Kidney (tissue), 14 donors: ENCODE data around the gene CTNND2. TPM values are rescaled to one million over a fixed set of nuclear protein-coding genes. Genes with fewer than 3 reads are reported as not detected.
A peak's percentile ranks its signal among the peaks of the same experiment; 100 is the strongest.

ENCODE experiments used
- DNase-seq, 5 donors: peaks; one replicate each; pipeline ENCODE4 v3.0.0-alpha.2; 2013 to 2020
- FAIRE-seq: peaks from 2 replicates; lab custom pipeline; 2012; peaks lifted over from hg19 to GRCh38; lab: Jason Lieb, UNC
- H3K27ac ChIP-seq, 2 donors: one replicate each; pipeline ENCODE4 v1.7.0; 2013; ENCODE audit warnings: low read depth in 2 of 2, low read length in 2 of 2, inconsistent platforms in 1 of 2
- H3K27me3 ChIP-seq: one replicate; pipeline ENCODE4 v1.7.1; 2013; ENCODE audit warnings: low read length, inconsistent platforms; ENCODE audit not compliant: control insufficient read depth, insufficient read depth
- H3K36me3 ChIP-seq, 3 donors: one replicate each; pipeline versions ENCODE4 v1.7.0 to v1.7.1; 2013; ENCODE audit warnings: low read length in 3 of 3, control low read depth in 1 of 3, inconsistent platforms in 1 of 3; ENCODE audit not compliant: insufficient read depth in 3 of 3, control insufficient read depth in 2 of 3
- H3K4me1 ChIP-seq, 3 donors: one replicate each; pipeline versions ENCODE4 v1.7.0 to v1.7.1; 2013; ENCODE audit warnings: low read length in 3 of 3, inconsistent platforms in 1 of 3, low read depth in 1 of 3; ENCODE audit not compliant: control insufficient read depth in 2 of 3, insufficient read depth in 2 of 3
- H3K4me3 ChIP-seq, 3 donors: one replicate each; pipeline versions ENCODE4 v1.7.0 to v1.8.1; 2013; ENCODE audit warnings: low read length in 3 of 3, control low read depth in 1 of 3, inconsistent platforms in 1 of 3
- H3K9ac ChIP-seq, 3 donors: one replicate each; pipeline versions ENCODE4 v1.7.0 to v1.7.1; 2013; ENCODE audit warnings: low read length in 3 of 3, control low read depth in 1 of 3, inconsistent platforms in 1 of 3
- H3K9me3 ChIP-seq, 3 donors: one replicate each; pipeline versions ENCODE4 v1.7.0 to v1.7.1; 2013; ENCODE audit warnings: low read length in 3 of 3, control low read depth in 1 of 3, inconsistent platforms in 1 of 3; ENCODE audit not compliant: control insufficient read depth in 2 of 3, insufficient read depth in 1 of 3
- intact Hi-C: fragments of 100-400 bp; cut with DNase I; formaldehyde crosslinking; loops from one replicate; pipeline ENCODE4 v1.11.1; 2022
- polyA plus RNA-seq: library from polyadenylated mRNA; stranded (reverse); fragments of 350-450 nt; fragmentation: Illumina TruSeq; extraction: RNeasy Lipid Tissue Mini Kit (QIAGEN cat#74804); gene quantifications from one replicate; pipeline ENCODE4 v1.2.3, GENCODE V29; 2014; ENCODE audit warnings: low read depth, low replicate concordance; ENCODE audit not compliant: insufficient read depth
- total RNA-seq: library from RNA; stranded (reverse); fragmentation: NEBNext Ultra II Directional; extraction: Animal tissue kit (Norgen Biotek cat#: 25700); gene quantifications from one replicate; pipeline ENCODE4 v1.2.1, GENCODE V29; 2021
- TF ChIP-seq, protein P1 (sequence below): IDR thresholded peaks from 3 replicates; pipeline ENCODE4 v1.5.1; 2012; ENCODE audit warnings: mild to moderate bottlenecking, moderate library complexity, borderline replicate concordance; ENCODE audit not compliant: insufficient read depth; ENCODE audit errors: extremely low read depth
- donor health status: control.
- donor health status: control.
- donor health status: control.
- donor health status: control.
- donor health status: control.
- donor health status: DM: yes; HTN: yes; CAD: no.
- donor health status: Normal renal cell carcinoma (clear cell type).

CTNND2 gene
- total and polyA plus RNA-seq, 2 donors from 2014 or later, result 0.15 to 0.79 TPM

DNA sequence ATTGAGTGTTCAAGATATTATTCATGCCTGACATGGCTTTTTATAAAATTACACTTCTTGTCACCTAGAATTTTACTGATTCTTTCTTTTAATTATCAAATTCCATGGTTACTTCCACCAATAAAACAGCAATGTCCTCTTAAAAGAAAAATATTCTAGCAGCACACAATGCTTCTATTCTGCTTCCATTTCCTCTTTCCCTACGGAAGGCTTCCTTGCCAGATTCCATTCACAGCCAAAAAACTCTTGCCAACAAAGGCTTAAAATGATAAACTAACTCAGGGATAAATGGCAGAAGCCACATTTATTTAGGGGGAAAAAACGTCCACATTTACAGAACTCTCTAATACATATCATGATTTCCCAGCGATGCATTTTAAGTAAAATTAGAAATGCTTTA lies 111.6 kb downstream of the CTNND2 start:
- H3K9me3 ChIP-seq, result no peaks in the 10 kb centered on the region
- no peak overlapping the region for H3K27ac ChIP-seq
- no peaks in the 10 kb centered on the region for H3K36me3 ChIP-seq
- no peak for DNase-seq
- intact Hi-C loops, result no loop called here
- no peaks in the 10 kb centered on the region for H3K4me1 ChIP-seq
- H3K9ac ChIP-seq, result no peak overlapping the region
- H3K4me3 ChIP-seq, result no peak overlapping the region
- no peak for FAIRE-seq
- H3K27me3 ChIP-seq, result no peaks in the 10 kb centered on the region
- TF ChIP-seq, protein P1, sequence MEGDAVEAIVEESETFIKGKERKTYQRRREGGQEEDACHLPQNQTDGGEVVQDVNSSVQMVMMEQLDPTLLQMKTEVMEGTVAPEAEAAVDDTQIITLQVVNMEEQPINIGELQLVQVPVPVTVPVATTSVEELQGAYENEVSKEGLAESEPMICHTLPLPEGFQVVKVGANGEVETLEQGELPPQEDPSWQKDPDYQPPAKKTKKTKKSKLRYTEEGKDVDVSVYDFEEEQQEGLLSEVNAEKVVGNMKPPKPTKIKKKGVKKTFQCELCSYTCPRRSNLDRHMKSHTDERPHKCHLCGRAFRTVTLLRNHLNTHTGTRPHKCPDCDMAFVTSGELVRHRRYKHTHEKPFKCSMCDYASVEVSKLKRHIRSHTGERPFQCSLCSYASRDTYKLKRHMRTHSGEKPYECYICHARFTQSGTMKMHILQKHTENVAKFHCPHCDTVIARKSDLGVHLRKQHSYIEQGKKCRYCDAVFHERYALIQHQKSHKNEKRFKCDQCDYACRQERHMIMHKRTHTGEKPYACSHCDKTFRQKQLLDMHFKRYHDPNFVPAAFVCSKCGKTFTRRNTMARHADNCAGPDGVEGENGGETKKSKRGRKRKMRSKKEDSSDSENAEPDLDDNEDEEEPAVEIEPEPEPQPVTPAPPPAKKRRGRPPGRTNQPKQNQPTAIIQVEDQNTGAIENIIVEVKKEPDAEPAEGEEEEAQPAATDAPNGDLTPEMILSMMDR, result no peak

DNA sequence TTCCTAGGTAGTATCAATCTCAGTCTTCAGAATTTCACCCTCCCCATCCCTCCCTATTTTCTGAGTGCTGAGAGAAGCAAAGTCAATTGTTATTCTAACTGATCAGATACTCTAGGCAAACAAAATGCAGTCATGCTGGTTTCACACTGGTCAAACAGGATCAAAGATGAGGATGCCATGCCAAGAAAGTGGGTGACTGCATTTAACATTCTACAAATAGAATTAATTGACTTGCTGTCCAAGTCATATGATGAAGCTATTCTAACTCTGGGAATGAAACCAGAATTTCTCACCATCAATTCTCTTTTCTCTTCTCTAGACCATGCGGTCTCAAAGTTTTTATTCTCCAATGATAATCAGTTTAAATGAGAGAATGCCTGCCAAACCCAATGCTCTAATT lies 112.5 kb downstream of the CTNND2 start:
- DNase-seq (no peak), FAIRE-seq (no peak)
- H3K4me1 ChIP-seq, result no peaks in the 10 kb centered on the region
- no peak overlapping the region for H3K4me3 ChIP-seq
- no peaks in the 10 kb centered on the region for H3K27me3 ChIP-seq
- TF ChIP-seq, protein P1, result no peak
- H3K9me3 ChIP-seq, result no peaks in the 10 kb centered on the region
- no peaks in the 10 kb centered on the region for H3K36me3 ChIP-seq
- no peak overlapping the region for H3K9ac ChIP-seq
- no peak overlapping the region for H3K27ac ChIP-seq
- intact Hi-C loops, result no loop called here

DNA sequence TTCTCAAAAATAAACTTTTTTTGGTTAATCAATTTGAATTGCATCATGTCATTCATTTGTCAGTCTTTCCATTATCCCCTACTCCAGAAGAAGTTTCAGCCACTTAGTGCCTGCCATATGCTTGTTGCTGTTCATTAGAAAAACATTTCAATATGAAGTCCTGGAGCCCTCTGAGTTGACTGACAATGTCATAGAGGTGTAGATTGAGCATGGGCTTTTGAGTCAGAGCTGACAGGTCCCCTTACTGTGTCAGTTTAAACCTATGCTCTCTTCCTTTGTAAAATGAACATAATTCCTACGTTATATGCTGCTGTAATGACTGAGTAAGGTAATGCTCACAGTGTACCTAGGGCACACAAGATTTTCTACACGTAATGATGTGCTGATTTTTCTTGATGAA lies 114.0 kb downstream of the CTNND2 start:
- FAIRE-seq (no peak), DNase-seq (no peak)
- TF ChIP-seq, protein P1, result no peak
- H3K4me1 ChIP-seq, result no peaks in the 10 kb centered on the region
- H3K4me3 ChIP-seq, result no peak overlapping the region
- no peaks in the 10 kb centered on the region for H3K27me3 ChIP-seq
- no peaks in the 10 kb centered on the region for H3K36me3 ChIP-seq
- no peak overlapping the region for H3K27ac ChIP-seq
- no peaks in the 10 kb centered on the region for H3K9me3 ChIP-seq
- intact Hi-C loops, result no loop called here
- H3K9ac ChIP-seq, result no peak overlapping the region

DNA sequence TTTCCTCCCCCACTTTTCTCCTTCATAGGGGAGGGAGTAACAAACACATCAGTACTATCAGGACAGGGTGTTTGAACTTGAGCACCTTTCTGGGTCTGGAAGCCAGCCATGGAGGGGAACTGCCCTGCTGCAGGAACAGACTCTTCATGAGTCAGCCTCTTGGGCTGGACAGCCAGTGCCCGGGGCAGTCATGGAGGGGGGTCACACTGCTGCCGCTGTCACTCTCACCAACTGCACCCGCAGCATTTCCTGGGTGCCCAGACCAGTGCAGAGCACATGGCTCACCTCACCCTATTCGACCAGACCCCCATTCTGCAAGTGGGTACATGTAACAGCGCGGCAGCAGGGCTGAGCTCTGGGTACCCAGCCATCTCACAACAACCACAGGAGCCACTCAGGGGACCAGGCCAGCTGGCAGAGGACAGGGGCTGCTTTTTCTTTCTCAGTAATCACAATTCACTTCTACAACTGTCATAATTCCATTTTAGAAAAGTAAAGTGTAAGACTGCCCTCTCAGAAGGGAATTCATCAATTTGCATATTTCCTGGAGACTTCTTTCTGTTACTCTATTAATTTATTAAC lies 118.4 kb downstream of the CTNND2 start:
- intact Hi-C loops, result no loop called here
- TF ChIP-seq, protein P1, result no peak

More for the DNA sequence above, 118.4 kb downstream of the CTNND2 start:
- Histone ChIP-seq H3K4me3 (no peak overlapping the region), H3K4me1 (no peaks in the 10 kb centered on the region), H3K9ac (no peak overlapping the region), H3K36me3 (no peaks in the 10 kb centered on the region), H3K27ac (no peak overlapping the region), H3K27me3 (no peaks in the 10 kb centered on the region), H3K9me3 (no peaks in the 10 kb centered on the region)
- peak in 1 of 5 donors; percentile 55 for DNase-seq
- FAIRE-seq, result no peak
